ENCODE measurements around the gene KCNA3.

KCNA3 gene

GRCh38 chr1:110717179-110717578 lies 42.4 kb upstream of the KCNA3 start:
- H3K4me3 ChIP-seq (ENCODE audit: low read length): no peak overlapping the region
- H3K27ac ChIP-seq (ENCODE audit: low read length): no peak overlapping the region
- no peaks in the 10 kb centered on the region; the same call in 1 of the 2 replicates for H3K27me3 ChIP-seq (ENCODE audit: low read depth, low read length)

GRCh38 chr1:110714374-110714995 lies 39.7 kb upstream of the KCNA3 start:
- H3K4me3 ChIP-seq (ENCODE audit: low read length): no peak overlapping the region
- H3K27me3 ChIP-seq (ENCODE audit: low read depth, low read length): no peaks in the 10 kb centered on the region; the same call in 1 of the 2 replicates
- H3K4me2 ChIP-seq (ENCODE audit: low read length): no peak overlapping the region
- H3K27ac ChIP-seq (ENCODE audit: low read length): no peak overlapping the region
- no peaks in the 10 kb centered on the region for H3K36me3 ChIP-seq (replicated peaks; ENCODE audit: low read depth, low read length)
- H4K20me1 ChIP-seq (ENCODE audit: insufficient read depth, low read length): no peaks in the 10 kb centered on the region
- H3K9ac ChIP-seq (ENCODE audit: low read length): no peak overlapping the region
- TF ChIP-seq CTCF (IDR thresholded peaks at IDR 0.05; ENCODE audit: low read depth, low read length) (no peak), EZH2phosphoT487 (IDR thresholded peaks at IDR 0.05; ENCODE audit: low read depth) (no peak)
- no peak overlapping the region for H2AFZ ChIP-seq (ENCODE audit: low read depth, low read length)
- no peaks in the 10 kb centered on the region for H3K79me2 ChIP-seq (ENCODE audit: low read length)
- H3K9me3 ChIP-seq (ENCODE audit: insufficient read depth, low read length): no peaks in the 10 kb centered on the region
- 0 out of 2 replicates have a peak, but pooled peaks cover 3% of the 10 kb centered on the region for H3K4me1 ChIP-seq (ENCODE audit: low read length)

More at GRCh38 chr1:110717179-110717578, 42.4 kb upstream of the KCNA3 start:
- Histone ChIP-seq H2AFZ (ENCODE audit: low read depth, low read length) (no peak overlapping the region), H3K36me3 (replicated peaks; ENCODE audit: low read depth, low read length) (no peaks in the 10 kb centered on the region), H3K4me2 (ENCODE audit: low read length) (no peak overlapping the region), H3K9me3 (ENCODE audit: insufficient read depth, low read length) (no peaks in the 10 kb centered on the region), H3K4me1 (ENCODE audit: low read length) (no peaks in the 10 kb centered on the region), H3K79me2 (ENCODE audit: low read length) (no peaks in the 10 kb centered on the region), H3K9ac (ENCODE audit: low read length) (no peak overlapping the region), H4K20me1 (ENCODE audit: insufficient read depth, low read length) (no peaks in the 10 kb centered on the region)
- TF ChIP-seq EZH2phosphoT487 (IDR thresholded peaks at IDR 0.05; ENCODE audit: low read depth): no peak
- TF ChIP-seq CTCF (IDR thresholded peaks at IDR 0.05; ENCODE audit: low read depth, low read length): no peak

- H3K4me2 ChIP-seq (ENCODE audit: low read length): no peak overlapping the region
These were observed 38.5 kb upstream of the KCNA3 start for GRCh38 chr1:110713221-110713620.

GRCh38 chr1:110710314-110710713 lies 35.6 kb upstream of the KCNA3 start:
- Histone ChIP-seq H3K4me1 (ENCODE audit: low read length) (0 out of 2 replicates have a peak, but pooled peaks cover 3% of the 10 kb centered on the region), H2AFZ (ENCODE audit: low read depth, low read length) (no peak overlapping the region), H3K79me2 (ENCODE audit: low read length) (no peaks in the 10 kb centered on the region), H3K27ac (ENCODE audit: low read length) (no peak overlapping the region), H3K9ac (ENCODE audit: low read length) (no peak overlapping the region), H3K9me3 (ENCODE audit: insufficient read depth, low read length) (no peaks in the 10 kb centered on the region), H3K4me2 (ENCODE audit: low read length) (no peak overlapping the region), H3K36me3 (replicated peaks; ENCODE audit: low read depth, low read length) (no peaks in the 10 kb centered on the region), H3K4me3 (ENCODE audit: low read length) (no peak overlapping the region), H4K20me1 (ENCODE audit: insufficient read depth, low read length) (no peaks in the 10 kb centered on the region), H3K27me3 (ENCODE audit: low read depth, low read length) (no peaks in the 10 kb centered on the region)
- no peak for TF ChIP-seq EZH2phosphoT487 (IDR thresholded peaks at IDR 0.05; ENCODE audit: low read depth)
- no peak for TF ChIP-seq CTCF (IDR thresholded peaks at IDR 0.05; ENCODE audit: low read depth, low read length)

More at GRCh38 chr1:110713221-110713620, 38.5 kb upstream of the KCNA3 start:
- H3K4me3 ChIP-seq (ENCODE audit: low read length): no peak overlapping the region
- H2AFZ ChIP-seq (ENCODE audit: low read depth, low read length): no peak overlapping the region
- no peaks in the 10 kb centered on the region for H4K20me1 ChIP-seq (ENCODE audit: insufficient read depth, low read length)
- H3K4me1 ChIP-seq (ENCODE audit: low read length): 0 out of 2 replicates have a peak, but pooled peaks cover 3% of the 10 kb centered on the region
- no peaks in the 10 kb centered on the region for H3K36me3 ChIP-seq (replicated peaks; ENCODE audit: low read depth, low read length)
- H3K27me3 ChIP-seq (ENCODE audit: low read depth, low read length): no peaks in the 10 kb centered on the region
- H3K79me2 ChIP-seq (ENCODE audit: low read length): no peaks in the 10 kb centered on the region
- no peak overlapping the region for H3K27ac ChIP-seq (ENCODE audit: low read length)
- no peak overlapping the region for H3K9ac ChIP-seq (ENCODE audit: low read length)
- no peaks in the 10 kb centered on the region for H3K9me3 ChIP-seq (ENCODE audit: insufficient read depth, low read length)
- TF ChIP-seq CTCF (IDR thresholded peaks at IDR 0.05; ENCODE audit: low read depth, low read length): no peak
- TF ChIP-seq EZH2phosphoT487 (IDR thresholded peaks at IDR 0.05; ENCODE audit: low read depth): no peak
